ENCODE measurements around the gene PLAGL1.

The PLAGL1 gene

GRCh38 chr6:143900358-143900757, 107.7 kb downstream of the PLAGL1 start:
- Mint-ChIP-seq H3K36me3 (ENCODE audit: low read depth) (no peaks in the 10 kb centered on the region), H3K27me3 (ENCODE audit: low read depth, poor library complexity) (no peaks in the 10 kb centered on the region), H3K4me3 (no peak overlapping the region), H3K9me3 (no peaks in the 10 kb centered on the region), H3K27ac (peak overlapping the region; percentile 6), H3K4me1 (no peaks in the 10 kb centered on the region)
- DNase-seq, result no peak
- no peak for TF ChIP-seq CTCF (IDR thresholded peaks at IDR 0.05)

- peaks cover 5% of the 10 kb centered on the region for H3K27me3 Mint-ChIP-seq (ENCODE audit: low read depth, poor library complexity)
- H3K4me3 Mint-ChIP-seq, result no peak overlapping the region
- no peak for TF ChIP-seq CTCF (IDR thresholded peaks at IDR 0.05)
- no peaks in the 10 kb centered on the region for H3K4me1 Mint-ChIP-seq
- H3K36me3 Mint-ChIP-seq (ENCODE audit: low read depth), result no peaks in the 10 kb centered on the region
- H3K27ac Mint-ChIP-seq, result no peak overlapping the region
- no peaks in the 10 kb centered on the region for H3K9me3 Mint-ChIP-seq
- no peak for DNase-seq
Observed at GRCh38 chr6:143896126-143896860, 111.8 kb downstream of the PLAGL1 start.

- H3K9me3 Mint-ChIP-seq, result no peaks in the 10 kb centered on the region
- no peak overlapping the region for H3K4me3 Mint-ChIP-seq
- H3K27ac Mint-ChIP-seq, result no peak overlapping the region
- H3K4me1 Mint-ChIP-seq, result no peaks in the 10 kb centered on the region
- no peaks in the 10 kb centered on the region for H3K36me3 Mint-ChIP-seq (ENCODE audit: low read depth)
- no peak for DNase-seq
- TF ChIP-seq CTCF (IDR thresholded peaks at IDR 0.05), result no peak
- peaks cover 5% of the 10 kb centered on the region for H3K27me3 Mint-ChIP-seq (ENCODE audit: low read depth, poor library complexity)
Observed at GRCh38 chr6:143894655-143895054, 113.4 kb downstream of the PLAGL1 start.
